ENCODE data around the gene EML1. TPM values are rescaled to one million over a fixed set of nuclear protein-coding genes. Genes with fewer than 3 reads are reported as not detected.

EML1 gene
- total RNA-seq, 2 experiments from 2014 or later = 1.7 TPM

DNA sequence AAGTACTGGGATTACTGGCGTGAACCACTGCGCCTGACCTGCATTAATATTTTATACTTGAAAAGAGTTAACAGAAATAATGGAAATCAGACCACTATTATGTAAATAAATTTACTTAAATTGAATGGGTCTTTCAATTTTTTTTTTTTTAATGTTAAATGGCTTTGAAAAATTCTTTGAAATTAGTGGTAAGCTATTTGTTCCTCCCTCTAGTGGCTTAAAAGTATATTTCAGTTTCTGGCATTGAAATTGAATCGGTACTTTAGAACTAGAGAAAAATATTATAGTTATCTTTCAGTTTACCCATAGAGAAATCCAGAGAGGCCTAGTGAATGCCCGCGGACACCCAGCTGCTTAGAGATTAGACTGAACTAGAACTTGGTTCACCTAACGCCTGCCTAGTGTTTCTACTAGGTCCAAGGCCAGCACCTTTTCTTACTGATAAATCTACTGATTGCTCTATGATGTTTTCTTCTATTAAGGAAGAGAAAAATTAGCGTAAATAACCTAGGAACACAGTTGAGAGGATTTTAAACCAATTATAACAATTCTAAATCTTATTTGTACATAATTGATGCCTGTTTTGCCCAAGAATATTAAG is 106.5 kb downstream of the EML1 start:
- no peak overlapping the region for H3K4me3 Mint-ChIP-seq
- peaks cover 3% of the 10 kb centered on the region for H3K27me3 Mint-ChIP-seq
- no peak overlapping the region for H3K27ac Mint-ChIP-seq
- ATAC-seq = no peak
- CTCF ChIA-PET = interaction anchor here (0.7 to 5.3 kb wide), 14 partner anchors 8 to 506 kb away, joined by 3 to 47 read pairs (median 4); no protein-coding TSS in a partner anchor
- DNase-seq = no peak
- H3K4me1 Mint-ChIP-seq = no peaks in the 10 kb centered on the region
- POLR2A ChIA-PET = interaction anchor here (0.6 to 0.7 kb wide), 2 partner anchors 58 to 293 kb away, joined by 3 to 4 read pairs; no protein-coding TSS in a partner anchor
- H3K36me3 Mint-ChIP-seq (ENCODE audit: low read depth) = no peaks in the 10 kb centered on the region
- intact Hi-C loops (cut with DNase I, micrococcal nuclease) = no loop called here
- H3K9me3 Mint-ChIP-seq (ENCODE audit: low read depth) = peaks cover 2% of the 10 kb centered on the region

DNA sequence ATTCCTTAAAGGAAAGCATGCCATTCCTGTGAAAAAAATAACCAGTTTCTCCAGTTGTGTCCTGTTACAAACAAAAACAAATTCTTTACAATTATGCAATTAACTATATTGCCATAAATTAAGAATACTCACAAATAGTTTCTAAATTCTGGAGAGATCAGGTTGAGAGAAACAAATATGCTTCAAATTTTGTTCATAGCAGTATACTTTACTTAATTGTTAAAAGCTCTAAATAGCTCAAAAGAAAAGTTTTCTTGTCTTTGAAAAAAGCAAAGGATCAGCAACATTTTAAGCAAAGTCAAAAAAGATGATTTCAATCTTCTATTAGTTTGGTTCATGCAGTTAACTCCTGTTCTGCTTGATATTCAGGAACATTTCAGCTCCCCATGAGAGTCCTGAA is 109.7 kb downstream of the EML1 start:
- intact Hi-C loops (cut with DNase I, micrococcal nuclease) = no loop called here
- Mint-ChIP-seq H3K27me3 (peaks cover 4% of the 10 kb centered on the region), H3K27ac (no peak overlapping the region), H3K4me1 (no peaks in the 10 kb centered on the region), H3K36me3 (ENCODE audit: low read depth) (no peaks in the 10 kb centered on the region), H3K4me3 (no peak overlapping the region), H3K9me3 (ENCODE audit: low read depth) (peaks cover 2% of the 10 kb centered on the region)
- ATAC-seq (no peak), DNase-seq (no peak)
- POLR2A ChIA-PET = no interaction called here
- CTCF ChIA-PET = no interaction called here

DNA sequence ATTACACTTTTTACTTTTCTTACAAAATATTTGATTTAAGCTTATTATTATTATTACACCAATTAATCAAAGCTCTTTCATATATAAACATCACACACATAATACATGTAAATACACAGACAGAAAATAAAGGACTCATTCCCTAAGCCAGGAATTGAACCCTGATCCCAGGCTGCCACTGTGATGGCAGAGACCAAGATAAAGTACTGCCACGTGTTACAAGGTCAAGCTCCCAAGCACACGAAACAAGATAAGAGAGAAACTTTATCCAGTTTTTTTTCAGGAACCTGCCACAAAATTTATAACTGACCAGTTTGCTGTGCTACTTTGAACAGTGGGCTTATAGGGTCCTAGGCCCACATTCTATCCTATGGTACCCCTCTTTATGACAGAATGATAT is 111.3 kb downstream of the EML1 start:
- Mint-ChIP-seq H3K27ac (no peak overlapping the region), H3K27me3 (peaks cover 4% of the 10 kb centered on the region), H3K9me3 (ENCODE audit: low read depth) (peaks cover 2% of the 10 kb centered on the region), H3K4me3 (no peak overlapping the region), H3K36me3 (ENCODE audit: low read depth) (no peaks in the 10 kb centered on the region), H3K4me1 (no peaks in the 10 kb centered on the region)
- ChIA-PET CTCF (interaction anchor here (0.6 to 2.0 kb wide), 5 partner anchors 9 to 274 kb away, joined by 3 to 9 read pairs (median 3); no protein-coding TSS in a partner anchor), POLR2A (no interaction called here)
- intact Hi-C loops (cut with DNase I, micrococcal nuclease) = no loop called here
- DNase-seq = no peak
- ATAC-seq = no peak

DNA sequence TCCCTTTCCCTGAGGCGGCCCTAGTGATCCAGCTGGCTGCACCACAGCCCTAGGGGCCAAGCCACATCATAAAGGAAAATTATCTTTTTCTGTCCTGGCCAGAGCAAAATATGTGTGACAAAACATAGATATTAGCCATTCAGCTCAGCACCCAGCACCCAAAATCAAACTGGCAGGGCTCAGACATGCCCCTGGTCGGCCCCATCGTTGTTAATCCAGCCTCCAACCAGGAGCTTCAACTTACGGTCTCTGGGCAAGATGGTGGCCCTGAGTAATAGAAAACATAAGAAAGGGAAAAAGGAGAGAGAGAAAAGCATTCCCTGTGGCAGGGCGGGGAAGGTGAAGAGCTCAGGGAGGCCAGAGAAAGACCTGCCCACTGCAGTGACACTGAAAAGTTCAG is 111.9 kb downstream of the EML1 start:
- H3K4me1 Mint-ChIP-seq = no peaks in the 10 kb centered on the region
- CTCF ChIA-PET = interaction anchor here (0.6 to 2.0 kb wide), 4 partner anchors 10 to 288 kb away, joined by 3 to 9 read pairs (median 6); no protein-coding TSS in a partner anchor

DNA sequence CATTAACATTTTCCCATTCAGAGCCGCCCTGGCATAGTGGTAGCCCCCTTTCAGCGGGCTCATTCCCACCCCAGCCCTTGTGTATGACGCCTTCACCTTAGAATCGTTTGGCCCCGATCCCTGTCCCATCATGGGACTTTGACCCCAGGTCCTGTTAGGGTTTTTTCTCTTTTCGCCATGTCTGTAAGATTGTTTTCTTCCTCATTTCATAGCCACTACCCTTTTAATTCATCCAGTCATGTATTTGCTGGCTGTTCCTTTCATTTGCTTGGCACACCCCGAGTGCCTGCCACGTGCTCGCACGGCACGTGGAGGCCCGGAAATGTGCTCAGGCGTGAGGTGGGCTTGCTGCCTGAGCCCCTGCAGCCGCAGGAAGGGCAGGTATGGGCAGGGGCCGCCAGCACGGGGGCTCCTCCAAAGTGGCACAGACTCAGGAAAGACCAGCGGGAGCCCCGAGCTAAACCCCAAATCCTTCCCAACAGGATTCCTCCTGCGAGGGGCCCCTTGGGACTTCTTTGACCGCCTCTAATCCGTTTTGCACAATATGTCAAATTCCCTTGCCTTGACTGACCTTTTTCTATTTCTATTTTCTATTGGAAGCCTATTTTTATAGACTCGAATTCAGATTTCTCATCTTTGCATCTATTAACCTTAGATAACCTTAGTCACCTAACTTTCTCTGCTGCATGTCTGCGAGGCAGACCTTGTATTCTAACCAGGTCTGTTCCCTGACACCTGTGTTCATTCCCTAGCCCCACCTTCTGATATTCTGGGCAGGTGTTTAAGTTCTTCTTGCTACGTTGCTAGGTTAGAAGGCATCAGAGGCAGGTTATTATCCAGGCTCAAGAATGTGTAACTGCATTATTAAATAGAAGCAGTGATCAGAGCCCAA is 114.8 kb downstream of the EML1 start:
- no peak overlapping the region for H3K4me3 Mint-ChIP-seq
- ChIA-PET POLR2A (no interaction called here), CTCF (interaction anchor here (0.7 kb wide), 1 partner anchor 233 kb away, joined by 3 read pairs; no protein-coding TSS in a partner anchor)
- intact Hi-C loops (cut with DNase I, micrococcal nuclease) = no loop called here
- DNase-seq (no peak), ATAC-seq (no peak)
- H3K9me3 Mint-ChIP-seq (ENCODE audit: low read depth) = no peaks in the 10 kb centered on the region
- H3K4me1 Mint-ChIP-seq = no peaks in the 10 kb centered on the region
- H3K27ac Mint-ChIP-seq = no peak overlapping the region
- no peaks in the 10 kb centered on the region for H3K36me3 Mint-ChIP-seq (ENCODE audit: low read depth)
- peaks cover 14% of the 10 kb centered on the region for H3K27me3 Mint-ChIP-seq

More for the DNA sequence above, 111.9 kb downstream of the EML1 start:
- no peak overlapping the region for H3K4me3 Mint-ChIP-seq
- H3K9me3 Mint-ChIP-seq (ENCODE audit: low read depth) = peaks cover 2% of the 10 kb centered on the region
- H3K36me3 Mint-ChIP-seq (ENCODE audit: low read depth) = no peaks in the 10 kb centered on the region
- H3K27me3 Mint-ChIP-seq = peaks cover 4% of the 10 kb centered on the region
- H3K27ac Mint-ChIP-seq = no peak overlapping the region
- DNase-seq (no peak), ATAC-seq (no peak)
- intact Hi-C loops (cut with DNase I, micrococcal nuclease) = no loop called here
- POLR2A ChIA-PET = no interaction called here

DNA sequence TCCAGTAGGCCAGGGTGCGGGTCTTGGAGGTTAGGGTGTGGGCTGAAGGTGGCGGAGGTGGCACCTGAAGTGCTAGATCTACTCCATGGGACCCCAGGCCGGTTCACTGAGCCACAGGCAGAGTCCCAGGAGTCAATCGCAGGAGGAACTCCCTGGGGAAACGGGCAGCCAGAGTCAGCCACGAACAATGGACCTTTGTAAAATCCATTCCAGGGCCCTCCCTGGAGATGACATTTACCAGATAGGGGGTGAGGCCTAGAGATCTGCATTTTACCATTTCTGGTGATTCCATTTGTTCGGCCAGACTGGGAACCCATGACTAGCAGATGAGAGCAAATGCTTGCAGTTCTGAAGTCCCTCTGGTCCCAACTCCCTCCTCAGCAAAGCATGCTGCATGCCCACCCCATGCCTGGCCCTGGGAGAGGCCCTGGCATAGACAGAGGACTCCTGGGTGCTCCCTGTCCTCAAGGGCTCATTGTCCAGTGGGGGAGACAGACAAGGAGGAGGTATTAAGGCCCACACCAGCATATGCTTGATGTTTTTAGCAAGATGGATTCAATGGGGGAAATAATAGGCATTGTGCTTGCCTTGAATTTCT is 115.5 kb downstream of the EML1 start:
- POLR2A ChIA-PET = no interaction called here
- no peak overlapping the region for H3K27ac Mint-ChIP-seq
- no peaks in the 10 kb centered on the region for H3K4me1 Mint-ChIP-seq
- intact Hi-C loops (cut with DNase I, micrococcal nuclease) = no loop called here
- H3K4me3 Mint-ChIP-seq = no peak overlapping the region
- H3K27me3 Mint-ChIP-seq = peaks cover 14% of the 10 kb centered on the region
- H3K36me3 Mint-ChIP-seq (ENCODE audit: low read depth) = no peaks in the 10 kb centered on the region
- H3K9me3 Mint-ChIP-seq (ENCODE audit: low read depth) = no peaks in the 10 kb centered on the region
- CTCF ChIA-PET = no interaction called here
- ATAC-seq (no peak), DNase-seq (no peak)

DNA sequence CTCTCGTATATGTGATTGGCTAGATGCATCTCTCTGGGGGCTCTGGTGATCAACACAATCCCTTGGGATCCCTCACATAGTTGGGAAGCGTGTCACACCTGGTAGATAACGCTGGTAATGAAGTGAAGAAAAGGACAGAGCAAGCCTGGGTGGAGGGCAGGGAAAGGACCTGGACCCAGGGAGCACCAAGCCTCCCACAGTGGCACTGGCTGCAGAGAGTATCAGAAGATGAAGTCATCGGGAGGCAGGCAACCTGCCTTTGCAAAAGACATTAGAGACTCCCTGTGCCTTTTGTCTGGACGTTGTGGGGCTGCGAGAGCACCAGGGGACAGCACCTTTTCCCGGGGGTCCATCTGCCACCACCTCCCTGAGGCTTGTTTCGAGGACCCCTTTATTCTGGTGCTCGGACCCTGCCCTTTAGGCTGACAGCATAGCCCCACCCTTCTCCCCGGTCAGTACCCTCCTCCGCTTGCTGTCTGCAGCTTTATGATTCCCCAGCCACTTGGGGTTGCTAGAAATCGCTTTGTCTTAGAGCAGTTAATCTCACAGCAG is 116.4 kb downstream of the EML1 start:
- Mint-ChIP-seq H3K4me3 (no peak overlapping the region), H3K27ac (no peak overlapping the region), H3K9me3 (ENCODE audit: low read depth) (no peaks in the 10 kb centered on the region), H3K27me3 (peaks cover 16% of the 10 kb centered on the region), H3K4me1 (no peaks in the 10 kb centered on the region), H3K36me3 (ENCODE audit: low read depth) (no peaks in the 10 kb centered on the region)
- ATAC-seq = no peak
- intact Hi-C loops (cut with DNase I, micrococcal nuclease) = no loop called here
- CTCF ChIA-PET = no interaction called here
- no peak for DNase-seq
- POLR2A ChIA-PET = no interaction called here

DNA sequence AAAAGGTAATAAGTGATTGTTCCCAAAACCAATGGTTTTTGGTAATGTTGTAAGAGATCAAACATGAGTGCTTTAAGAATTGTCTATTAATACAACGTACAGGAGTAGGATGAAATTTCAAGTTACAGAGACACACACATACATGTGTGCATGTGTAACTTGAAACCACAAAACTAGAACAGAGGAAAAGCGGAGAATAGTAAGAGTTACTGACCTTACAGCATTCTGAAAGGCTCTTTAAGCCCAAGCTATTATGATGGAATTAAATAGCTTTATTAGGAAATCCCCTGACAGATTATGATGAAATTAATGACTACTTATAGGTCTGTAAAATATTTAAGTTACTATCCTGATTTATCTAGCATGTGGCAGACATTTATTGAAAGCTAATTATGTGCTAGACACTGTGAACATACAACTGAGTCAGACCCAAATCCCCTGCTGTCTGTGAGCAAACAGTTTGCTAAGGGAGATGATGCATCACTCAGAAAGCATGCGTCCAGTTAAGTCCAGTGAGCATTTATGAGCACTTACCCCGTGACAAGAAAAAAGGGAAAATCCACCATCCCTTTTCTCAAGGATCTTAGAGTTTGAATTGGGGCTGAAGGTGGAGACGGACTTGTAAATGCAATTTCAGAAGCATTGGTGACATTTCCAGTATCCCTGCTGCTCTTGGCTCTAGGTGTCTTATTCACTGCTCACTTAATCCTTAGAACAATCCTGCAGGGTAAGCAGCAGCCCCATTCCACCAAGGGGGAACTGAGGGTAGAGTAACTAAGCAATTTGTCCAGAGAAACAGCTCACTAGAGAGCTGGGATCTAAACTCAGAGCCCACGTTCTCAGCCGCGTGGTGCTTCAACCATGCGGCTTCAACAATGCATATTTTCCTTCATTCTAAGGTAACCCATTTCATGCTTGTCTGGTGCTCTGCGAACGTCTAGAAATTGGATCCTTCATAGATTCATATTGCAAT is 117.4 kb downstream of the EML1 start:
- ATAC-seq = no peak
- H3K4me3 Mint-ChIP-seq = no peak overlapping the region
- intact Hi-C loops (cut with DNase I, micrococcal nuclease) = no loop called here
- H3K4me1 Mint-ChIP-seq = no peaks in the 10 kb centered on the region
- peaks cover 13% of the 10 kb centered on the region for H3K27me3 Mint-ChIP-seq
- POLR2A ChIA-PET = no interaction called here
- H3K9me3 Mint-ChIP-seq (ENCODE audit: low read depth) = no peaks in the 10 kb centered on the region
- no peak for DNase-seq
- no peaks in the 10 kb centered on the region for H3K36me3 Mint-ChIP-seq (ENCODE audit: low read depth)
- CTCF ChIA-PET = no interaction called here
- H3K27ac Mint-ChIP-seq = no peak overlapping the region

DNA sequence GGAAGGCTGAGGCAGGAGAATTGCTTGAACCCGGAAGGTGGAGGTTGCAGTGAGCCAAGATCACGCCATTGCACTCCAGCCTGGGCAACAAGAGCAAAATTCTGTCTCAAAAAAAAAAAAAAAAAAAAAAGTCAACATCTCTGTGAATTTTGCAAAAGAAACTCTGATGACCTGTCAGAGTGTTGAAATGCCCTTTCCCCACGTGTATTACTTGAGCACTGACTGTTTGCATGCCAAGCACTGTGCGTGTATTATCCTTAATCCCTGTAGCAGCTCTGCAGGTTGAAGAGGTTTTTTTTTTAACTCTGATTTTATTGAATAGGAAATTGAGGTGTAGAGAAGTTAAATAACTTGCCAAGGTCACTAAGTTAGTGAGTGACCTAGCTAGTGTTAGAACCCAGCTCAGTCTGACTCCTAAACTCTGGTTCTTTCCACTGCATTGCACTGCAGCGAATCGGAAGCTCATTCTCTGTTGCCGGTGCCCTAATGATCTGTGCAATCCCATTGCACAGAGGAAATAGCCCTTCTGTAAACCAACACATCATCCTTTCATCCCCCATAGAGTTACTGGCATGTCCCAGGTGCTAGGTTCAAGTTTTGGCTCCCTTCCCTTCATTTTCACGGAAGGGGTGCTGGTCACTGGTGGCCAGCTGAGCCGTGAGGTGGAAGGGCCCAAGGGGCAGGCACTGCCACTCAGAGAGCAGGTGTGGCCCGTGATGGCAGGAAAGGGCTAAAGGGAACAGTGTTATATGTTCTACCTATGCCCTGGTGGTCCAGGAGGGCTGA is 122.3 kb downstream of the EML1 start:
- Mint-ChIP-seq H3K27me3 (peaks cover 16% of the 10 kb centered on the region), H3K4me3 (no peak overlapping the region), H3K27ac (no peak overlapping the region), H3K36me3 (ENCODE audit: low read depth) (no peaks in the 10 kb centered on the region), H3K9me3 (ENCODE audit: low read depth) (no peaks in the 10 kb centered on the region), H3K4me1 (no peaks in the 10 kb centered on the region)
- no peak for DNase-seq
- POLR2A ChIA-PET = interaction anchor here (0.5 kb wide), 1 partner anchor 8 kb away, joined by 3 read pairs; no protein-coding TSS in a partner anchor
- intact Hi-C loops (cut with DNase I, micrococcal nuclease) = no loop called here
- no peak for ATAC-seq
- CTCF ChIA-PET = interaction anchor here (0.6 to 2.3 kb wide), 5 partner anchors 11 to 1269 kb away, joined by 3 to 7 read pairs (median 4); no protein-coding TSS in a partner anchor

DNA sequence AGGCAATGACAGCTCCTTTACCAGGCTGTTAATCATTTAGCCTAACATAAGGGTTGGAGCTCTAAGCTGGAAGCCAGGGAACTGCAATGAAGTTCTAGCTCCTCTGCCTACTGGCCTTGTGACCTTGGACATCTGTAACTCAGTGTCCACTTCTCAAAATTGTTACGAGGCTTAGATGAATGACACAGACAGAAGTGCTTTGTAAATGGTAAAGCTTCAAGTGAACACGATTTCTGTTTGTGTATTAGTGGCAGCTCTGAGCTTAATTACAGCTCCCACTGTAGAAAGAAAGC is 122.8 kb downstream of the EML1 start:
- Mint-ChIP-seq H3K4me1 (no peaks in the 10 kb centered on the region), H3K27ac (no peak overlapping the region), H3K27me3 (peaks cover 16% of the 10 kb centered on the region), H3K36me3 (ENCODE audit: low read depth) (no peaks in the 10 kb centered on the region), H3K4me3 (no peak overlapping the region), H3K9me3 (ENCODE audit: low read depth) (no peaks in the 10 kb centered on the region)
- ATAC-seq = no peak
- intact Hi-C loops (cut with DNase I, micrococcal nuclease) = no loop called here
- ChIA-PET POLR2A (interaction anchor here (0.5 kb wide), 1 partner anchor 8 kb away, joined by 3 read pairs; no protein-coding TSS in a partner anchor), CTCF (interaction anchor here (0.7 to 2.3 kb wide), 5 partner anchors 11 to 390 kb away, joined by 3 to 7 read pairs (median 4); no protein-coding TSS in a partner anchor)
- DNase-seq = no peak

Measured in activated CD4-positive, alpha-beta T cell treated with anti-CD3 and anti-CD28 coated beads for 36 hours (primary cell).